Muscle of back (tissue), 11 donors: ENCODE data around the gene TOM1L2. TPM values are rescaled to one million over a fixed set of nuclear protein-coding genes. Genes with fewer than 3 reads are reported as not detected.

ENCODE experiments used
- DNase-seq, 3 donors: peaks; one replicate each; pipeline versions ENCODE4 v3.0.0 to v3.0.0-alpha.2; 2013
- polyA plus RNA-seq, 10 donors: library from polyadenylated mRNA; unstranded; fragments of 120-200 nt; gene quantifications; one replicate each; pipeline ENCODE4 v1.2.1, GENCODE V29; 2013; ENCODE audit not compliant: insufficient read length in 10 of 10

TOM1L2 gene
- polyA plus RNA-seq, 10 donors = 25.2 to 43.2 (median 32.3) TPM

- no peak for DNase-seq
These were observed 152.6 kb downstream of the TOM1L2 start for GRCh38 chr17:17819561-17819995.

DNA sequence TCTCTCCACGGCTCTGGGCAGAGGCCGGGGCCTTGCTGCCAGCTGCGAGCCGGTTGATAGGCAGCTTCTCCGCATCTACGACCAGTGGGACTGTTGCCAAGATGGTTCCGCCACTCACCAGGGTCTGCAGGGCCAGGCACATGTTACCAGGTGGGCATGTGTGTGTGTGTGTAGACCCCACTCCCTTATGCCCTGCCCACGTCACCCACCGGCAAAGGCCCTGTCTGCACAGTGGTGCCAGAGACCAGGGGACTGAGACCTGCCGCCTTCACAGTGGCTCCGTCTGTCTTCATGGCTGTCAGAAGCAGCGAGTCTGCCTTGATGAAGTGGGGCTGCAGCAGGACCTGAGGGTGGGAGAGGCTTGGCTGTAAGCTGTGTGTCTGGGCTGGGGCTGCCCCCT, 153.1 kb downstream of the TOM1L2 start:
- DNase-seq = no peak

- DNase-seq = no peak
These were observed 154.1 kb downstream of the TOM1L2 start for GRCh38 chr17:17818088-17818526.

- DNase-seq = no peak
These were observed 154.7 kb downstream of the TOM1L2 start for GRCh38 chr17:17817552-17817947.

DNA sequence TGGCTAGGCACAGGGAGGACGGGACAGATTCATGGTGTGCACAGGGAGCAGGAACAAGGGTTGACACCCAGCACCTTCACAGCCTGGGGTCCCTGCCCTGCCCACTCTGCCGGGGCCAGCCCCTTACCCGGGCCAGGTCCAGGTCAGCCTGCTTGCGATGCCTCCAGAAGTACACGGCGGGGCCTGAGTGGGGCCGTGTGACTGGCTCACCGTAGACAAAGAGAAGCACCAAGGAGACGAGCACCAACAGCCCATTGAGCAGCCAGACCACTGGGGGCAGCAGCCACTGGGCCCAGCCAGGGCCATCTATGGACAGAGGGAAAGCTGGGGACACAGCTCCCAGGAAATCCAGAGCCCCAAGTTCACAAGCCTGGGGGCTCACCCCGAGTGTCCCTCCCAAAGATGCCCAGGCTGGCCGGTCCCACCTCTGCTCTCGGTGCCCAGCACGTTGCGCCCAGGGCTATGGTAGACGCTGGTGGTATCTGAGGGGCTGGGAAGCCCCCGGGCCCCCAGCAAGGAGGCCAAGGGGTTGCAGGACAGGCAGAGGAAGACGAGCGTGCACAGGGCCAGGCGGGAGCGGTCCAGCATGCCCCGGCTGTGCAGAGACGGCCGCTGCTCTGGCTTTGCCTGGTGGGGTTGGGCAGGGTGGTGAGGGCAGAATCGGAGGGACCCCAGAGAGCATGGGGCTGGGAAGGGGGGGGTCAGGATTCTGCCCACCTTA, 155.2 kb downstream of the TOM1L2 start:
- no peak for DNase-seq

- no peak for DNase-seq
These were observed 155.9 kb downstream of the TOM1L2 start for GRCh38 chr17:17816240-17816814.

DNA sequence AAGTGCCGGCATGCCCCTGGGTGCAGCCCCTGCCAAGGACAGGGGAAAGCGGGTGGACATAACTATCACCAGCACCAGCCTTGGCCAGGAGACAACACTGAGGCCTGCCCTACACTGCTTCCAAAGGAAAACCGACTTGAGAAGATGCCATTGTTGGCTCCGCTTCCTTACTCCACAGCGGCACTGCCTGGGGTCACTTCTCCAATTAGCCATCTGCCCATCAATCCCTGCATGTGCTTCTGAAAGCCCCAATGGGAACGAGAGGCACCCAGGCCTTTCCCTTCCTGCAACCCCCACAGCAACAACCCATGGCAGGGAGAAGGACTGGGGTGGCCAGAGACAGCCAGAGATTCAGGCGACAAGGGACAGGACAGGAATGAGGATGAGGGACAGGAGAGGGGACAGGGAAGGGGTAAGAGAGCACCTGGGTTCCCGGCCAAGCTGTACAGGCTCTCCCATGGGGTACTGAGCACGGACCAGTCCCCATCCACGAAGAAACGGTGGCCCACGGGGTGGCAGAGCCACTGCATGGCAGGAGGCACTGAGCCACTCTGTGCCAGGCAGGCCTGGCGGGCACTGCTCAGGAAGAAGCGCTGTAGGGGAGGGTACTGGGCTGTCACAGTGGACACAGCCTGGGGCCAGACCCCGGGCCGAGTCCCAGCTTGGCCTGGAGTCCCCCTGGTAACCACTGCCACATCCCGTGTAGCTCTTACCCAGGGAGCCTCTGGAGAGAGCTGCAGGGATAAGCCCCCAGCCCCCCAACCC, 156.6 kb downstream of the TOM1L2 start:
- DNase-seq = no peak

- no peak for DNase-seq
These were observed 157.2 kb downstream of the TOM1L2 start for GRCh38 chr17:17815062-17815406.

DNA sequence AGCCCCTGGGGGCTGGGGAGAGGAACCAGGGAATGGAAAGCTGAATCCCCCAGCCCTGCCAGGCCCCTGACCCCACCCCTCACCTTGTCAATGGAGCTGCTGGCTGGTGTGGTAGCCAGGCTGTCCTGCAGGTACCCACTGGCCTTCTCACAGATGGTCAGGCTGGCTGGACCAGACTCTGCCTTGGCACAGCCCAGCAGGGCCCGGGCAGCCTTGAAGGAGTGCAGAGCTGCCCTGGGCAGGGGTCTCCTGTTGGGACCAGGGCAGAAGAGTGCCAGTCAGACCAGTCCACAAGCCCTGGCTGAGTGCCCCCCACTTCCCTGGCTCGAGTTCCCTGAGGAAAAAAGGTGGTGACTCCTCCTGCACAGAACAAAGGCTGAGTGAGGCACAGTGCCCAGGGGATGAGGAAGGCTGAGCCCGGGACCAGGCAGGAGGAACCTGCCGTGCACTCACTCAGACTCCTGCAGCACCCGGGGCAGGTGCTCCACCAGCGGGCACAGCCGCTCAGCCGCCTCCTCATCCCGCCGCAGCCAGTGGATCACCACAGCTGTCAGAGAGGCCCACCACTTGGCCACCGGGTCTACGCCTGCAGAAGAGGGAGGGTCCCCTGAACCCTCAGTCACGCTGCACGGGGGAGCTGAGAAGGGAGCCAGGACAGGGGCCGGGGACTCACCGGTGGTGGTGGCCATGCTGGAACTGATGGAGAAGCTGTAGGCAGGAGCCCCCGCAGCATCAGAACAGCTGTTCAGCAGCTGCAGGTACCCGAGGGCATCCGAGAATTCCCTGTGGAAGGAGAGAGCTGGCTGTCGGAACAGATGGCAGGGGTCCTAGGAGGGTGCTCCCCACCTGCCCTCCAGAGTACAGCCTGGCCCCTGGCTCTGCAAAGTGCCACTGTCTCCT, 157.8 kb downstream of the TOM1L2 start:
- DNase-seq = no peak

DNA sequence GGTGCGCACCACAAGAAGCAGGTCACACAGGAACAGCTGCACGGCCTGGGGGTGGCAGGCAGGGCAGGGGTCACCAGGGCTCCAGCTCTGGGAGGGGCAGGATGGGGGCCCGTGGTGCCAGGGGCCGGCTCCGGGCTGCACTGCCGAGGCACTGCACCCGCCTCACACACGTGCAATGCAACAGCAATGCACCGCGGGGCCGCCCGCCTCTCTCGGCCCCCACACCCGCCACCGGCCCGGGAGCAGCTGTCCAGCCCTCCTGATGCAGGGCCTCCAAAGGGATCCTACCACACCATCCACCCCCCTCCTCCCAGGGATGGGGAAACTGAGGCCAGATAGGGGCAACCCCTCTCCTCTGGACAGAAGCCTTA, 158.5 kb downstream of the TOM1L2 start:
- no peak for DNase-seq

GRCh38 chr17:17813055-17813724, 159.0 kb downstream of the TOM1L2 start:
- no peak for DNase-seq

GRCh38 chr17:17812211-17813054, 159.8 kb downstream of the TOM1L2 start:
- peak in 2 of 3 donors; percentile 71 to 88 for DNase-seq

GRCh38 chr17:17811381-17812210, 160.6 kb downstream of the TOM1L2 start:
- DNase-seq = peak in 2 of 3 donors; percentile 69 to 88

- no peak for DNase-seq
These were observed 161.3 kb downstream of the TOM1L2 start for GRCh38 chr17:17810895-17811248.

- peak; percentile 62 to 93 (median 82) for DNase-seq
These were observed 161.9 kb downstream of the TOM1L2 start for GRCh38 chr17:17810084-17810894.

DNA sequence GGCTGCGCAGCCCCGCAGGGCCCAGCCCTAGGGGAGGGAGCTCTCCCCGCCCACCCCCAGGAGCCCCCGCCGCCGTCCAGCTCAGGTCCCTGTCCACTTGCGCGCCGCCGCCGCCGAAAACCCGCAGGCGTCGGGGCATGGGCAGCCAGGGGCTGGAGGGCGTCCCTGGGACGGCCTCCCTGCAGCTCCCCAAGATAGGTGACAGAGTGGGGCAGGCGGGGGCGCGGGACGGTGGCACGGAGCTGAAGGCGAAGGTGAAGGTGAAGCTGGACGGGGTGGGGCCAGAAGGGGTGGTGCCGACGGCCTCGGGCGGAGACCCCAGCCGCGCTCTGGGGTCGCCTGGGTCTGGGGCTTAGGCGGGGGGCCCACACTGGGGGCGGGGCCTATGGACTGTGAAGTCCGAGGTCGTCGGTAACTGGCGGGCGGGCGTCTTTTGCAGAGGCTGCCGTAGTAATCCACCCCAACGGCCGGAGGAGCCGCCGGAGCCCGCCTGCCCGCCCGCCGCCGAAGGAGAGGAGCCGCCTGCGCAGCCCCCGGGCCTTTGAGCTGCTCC, 162.6 kb downstream of the TOM1L2 start:
- DNase-seq = no peak

- DNase-seq = peak in 1 of 3 donors; percentile 57
These were observed 163.3 kb downstream of the TOM1L2 start for GRCh38 chr17:17808706-17809432.
